GM13977 (cell line): ENCODE results near the gene LGALSL.

Experiments
- DNase-seq: peaks from one replicate; pipeline ENCODE4 v3.0.0; 2012; ENCODE audit warnings: low spot score
- in situ Hi-C: fragments of 300-500 bp; cut with MboI; formaldehyde crosslinking; loops from one replicate; pipeline ENCODE4 v1.12.0; 2022; ENCODE audit warnings: low sequenced_read_pairs, low pct_unique_long_range_greater_than_20kb, mixed read lengths, inconsistent platforms; ENCODE audit not compliant: unreplicated experiment
- TF ChIP-seq, protein P1 (sequence below): IDR thresholded peaks from 2 replicates; pipeline ENCODE4 v1.5.1; 2012; ENCODE audit warnings: mild to moderate bottlenecking, control low read depth; ENCODE audit not compliant: insufficient read depth; ENCODE audit errors: extremely low read depth, missing control alignments

The LGALSL gene

DNA sequence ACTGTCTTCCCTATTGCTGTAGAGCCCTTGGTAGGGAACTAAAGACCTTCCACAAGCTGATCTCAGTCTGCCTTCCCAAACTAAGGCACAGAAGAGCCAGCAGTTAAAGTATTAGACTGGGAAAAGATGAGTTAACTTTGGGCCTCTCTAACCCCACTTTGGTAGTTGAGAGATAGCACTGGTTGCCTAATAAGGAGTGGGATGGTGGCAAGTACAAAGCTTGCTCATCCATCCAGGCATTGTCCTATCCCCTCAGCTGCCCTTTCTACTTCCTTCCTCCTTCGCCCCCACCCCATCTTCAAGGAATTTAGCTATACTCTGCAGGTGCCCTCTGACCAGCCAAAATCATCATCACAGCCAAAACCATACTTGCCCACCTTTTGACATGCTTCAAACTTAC is 48.0 kb downstream of the LGALSL start:
- in situ Hi-C loops: no loop called here
- DNase-seq: no peak
- TF ChIP-seq, protein P1, sequence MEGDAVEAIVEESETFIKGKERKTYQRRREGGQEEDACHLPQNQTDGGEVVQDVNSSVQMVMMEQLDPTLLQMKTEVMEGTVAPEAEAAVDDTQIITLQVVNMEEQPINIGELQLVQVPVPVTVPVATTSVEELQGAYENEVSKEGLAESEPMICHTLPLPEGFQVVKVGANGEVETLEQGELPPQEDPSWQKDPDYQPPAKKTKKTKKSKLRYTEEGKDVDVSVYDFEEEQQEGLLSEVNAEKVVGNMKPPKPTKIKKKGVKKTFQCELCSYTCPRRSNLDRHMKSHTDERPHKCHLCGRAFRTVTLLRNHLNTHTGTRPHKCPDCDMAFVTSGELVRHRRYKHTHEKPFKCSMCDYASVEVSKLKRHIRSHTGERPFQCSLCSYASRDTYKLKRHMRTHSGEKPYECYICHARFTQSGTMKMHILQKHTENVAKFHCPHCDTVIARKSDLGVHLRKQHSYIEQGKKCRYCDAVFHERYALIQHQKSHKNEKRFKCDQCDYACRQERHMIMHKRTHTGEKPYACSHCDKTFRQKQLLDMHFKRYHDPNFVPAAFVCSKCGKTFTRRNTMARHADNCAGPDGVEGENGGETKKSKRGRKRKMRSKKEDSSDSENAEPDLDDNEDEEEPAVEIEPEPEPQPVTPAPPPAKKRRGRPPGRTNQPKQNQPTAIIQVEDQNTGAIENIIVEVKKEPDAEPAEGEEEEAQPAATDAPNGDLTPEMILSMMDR: no peak

DNA sequence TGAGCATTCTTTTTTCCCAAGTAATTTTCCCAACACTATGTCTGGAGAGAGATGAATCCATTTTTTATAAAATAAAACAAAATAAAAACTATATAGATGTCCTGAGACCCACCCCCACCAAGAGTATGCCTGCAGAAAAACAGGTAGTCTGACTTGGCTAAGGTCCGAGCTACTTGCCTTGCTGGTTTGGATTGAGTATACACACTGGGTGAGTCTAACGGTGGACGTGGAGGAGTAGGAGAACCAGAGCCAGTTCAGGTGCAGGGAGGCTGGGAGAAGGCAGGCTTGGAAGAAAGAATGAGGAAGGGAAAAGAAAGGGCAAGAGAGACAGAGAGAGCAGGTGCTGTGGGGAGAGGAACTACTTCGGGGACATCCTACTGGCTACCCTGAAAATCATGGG is 48.9 kb downstream of the LGALSL start:
- in situ Hi-C loops: no loop called here
- no peak for DNase-seq
- TF ChIP-seq, protein P1: no peak

DNA sequence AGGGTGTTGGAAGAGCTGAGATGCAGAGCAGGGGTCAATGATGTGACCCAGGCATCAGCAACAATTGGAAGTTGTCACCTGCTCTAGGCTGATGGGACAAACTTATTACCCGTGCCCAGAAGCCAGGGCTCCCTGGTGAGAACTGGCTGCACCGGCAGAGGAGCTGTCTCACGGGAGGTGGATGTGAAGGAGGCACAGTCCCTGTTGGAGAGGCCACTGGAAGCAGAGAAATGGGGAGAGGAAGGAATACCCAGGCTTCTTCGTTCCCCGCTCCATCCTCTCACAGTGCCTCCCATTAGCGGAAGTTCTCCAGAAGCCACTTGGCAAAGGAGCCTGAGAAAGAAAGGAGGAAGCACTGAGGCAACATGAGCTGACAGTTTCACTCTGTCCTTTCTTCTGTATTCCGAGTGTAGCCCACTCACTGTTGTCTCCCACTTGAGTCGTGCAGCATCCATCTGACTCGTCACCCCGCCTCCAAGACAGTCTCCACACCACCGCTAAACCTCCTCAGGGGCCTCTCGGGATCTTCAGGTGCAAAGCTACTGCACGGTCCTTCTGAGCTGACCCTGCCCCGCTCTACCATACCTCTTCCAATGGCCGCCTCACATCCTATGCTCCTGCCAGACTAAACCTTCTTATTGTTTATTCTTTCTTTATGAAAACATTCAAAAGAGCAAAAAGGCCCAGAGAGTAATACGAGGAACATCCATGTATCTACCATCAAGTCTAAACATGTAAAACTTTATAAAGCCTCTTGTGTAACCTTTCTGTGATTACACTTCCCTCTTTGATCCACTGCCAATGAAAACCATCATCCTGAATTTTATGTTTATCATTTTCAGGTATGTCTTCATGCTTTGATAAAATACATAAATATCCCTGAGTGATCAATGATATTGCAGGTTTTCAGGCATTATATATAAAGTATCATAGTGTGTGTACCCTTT is 51.1 kb downstream of the LGALSL start:
- no peak for DNase-seq
- in situ Hi-C loops: no loop called here
- TF ChIP-seq, protein P1: no peak

DNA sequence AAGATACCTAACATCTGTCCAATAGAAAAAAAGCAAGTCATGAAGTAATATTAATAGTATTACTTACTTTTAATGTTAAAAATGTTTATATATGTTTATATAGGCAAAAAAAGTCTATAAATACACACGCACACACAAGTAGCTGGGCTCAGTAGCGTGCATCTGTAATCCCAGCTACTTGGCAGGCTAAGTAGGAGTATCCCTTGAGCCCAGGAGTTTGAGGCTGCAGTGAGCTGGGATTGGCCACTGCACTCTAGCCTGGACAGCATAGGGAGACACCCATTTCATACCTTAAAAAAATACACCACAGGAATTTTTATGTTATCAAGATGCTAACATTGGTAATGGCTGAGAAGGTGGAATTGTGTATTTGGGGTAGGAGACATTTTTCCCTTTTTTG is 52.7 kb downstream of the LGALSL start:
- in situ Hi-C loops: no loop called here
- TF ChIP-seq, protein P1: no peak
- no peak for DNase-seq
